Right lobe of liver (tissue), 4 donors: Measurements from ENCODE around the gene MED12L.

Experiments
- POLR2A ChIP-seq: fragments of 450-650 bp; IDR thresholded peaks from one replicate; pipeline ENCODE4 v1.6.1; 2017; ENCODE audit warnings: antibody characterized with exemption, mild to moderate bottlenecking
- TF ChIP-seq, protein P1 (sequence below), 4 donors: fragments of 200-600 bp in 3 of 4; fragments of 450-650 bp in 1 of 4; IDR thresholded peaks; one replicate each; pipeline versions ENCODE4 v1.5.1 to v1.8.0; 2016 to 2022; ENCODE audit warnings: antibody characterized with exemption in 4 of 4, mild to moderate bottlenecking in 2 of 4
- donor health status: DM: no; HTN: no; CAD: no.
- donor health status: DM: no; HTN: no; CAD: no.
- donor health status: DM: no; HTN: yes; CAD: no.

GRCh38 chr3:151135541-151136337 is 50.3 kb downstream of the MED12L start:
- TF ChIP-seq, protein P1, sequence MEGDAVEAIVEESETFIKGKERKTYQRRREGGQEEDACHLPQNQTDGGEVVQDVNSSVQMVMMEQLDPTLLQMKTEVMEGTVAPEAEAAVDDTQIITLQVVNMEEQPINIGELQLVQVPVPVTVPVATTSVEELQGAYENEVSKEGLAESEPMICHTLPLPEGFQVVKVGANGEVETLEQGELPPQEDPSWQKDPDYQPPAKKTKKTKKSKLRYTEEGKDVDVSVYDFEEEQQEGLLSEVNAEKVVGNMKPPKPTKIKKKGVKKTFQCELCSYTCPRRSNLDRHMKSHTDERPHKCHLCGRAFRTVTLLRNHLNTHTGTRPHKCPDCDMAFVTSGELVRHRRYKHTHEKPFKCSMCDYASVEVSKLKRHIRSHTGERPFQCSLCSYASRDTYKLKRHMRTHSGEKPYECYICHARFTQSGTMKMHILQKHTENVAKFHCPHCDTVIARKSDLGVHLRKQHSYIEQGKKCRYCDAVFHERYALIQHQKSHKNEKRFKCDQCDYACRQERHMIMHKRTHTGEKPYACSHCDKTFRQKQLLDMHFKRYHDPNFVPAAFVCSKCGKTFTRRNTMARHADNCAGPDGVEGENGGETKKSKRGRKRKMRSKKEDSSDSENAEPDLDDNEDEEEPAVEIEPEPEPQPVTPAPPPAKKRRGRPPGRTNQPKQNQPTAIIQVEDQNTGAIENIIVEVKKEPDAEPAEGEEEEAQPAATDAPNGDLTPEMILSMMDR (IDR thresholded peaks at IDR 0.05) = no peak
- TF ChIP-seq POLR2A = no peak
